HG03039 (cell line): Measurements from ENCODE around the gene GRB7.
"Not testable (repeated sequence)": the region's sequence is repeated elsewhere in the genome, so short reads cannot be mapped to it uniquely, and the experiment has no call there.

Experiments
- ATAC-seq: cut with Tn5 transposase; IDR thresholded peaks from one replicate; pipeline ENCODE4 v1.9.1; 2021; ENCODE audit warnings: mild to moderate bottlenecking, moderate library complexity; ENCODE audit not compliant: unreplicated experiment

Gene GRB7

DNA sequence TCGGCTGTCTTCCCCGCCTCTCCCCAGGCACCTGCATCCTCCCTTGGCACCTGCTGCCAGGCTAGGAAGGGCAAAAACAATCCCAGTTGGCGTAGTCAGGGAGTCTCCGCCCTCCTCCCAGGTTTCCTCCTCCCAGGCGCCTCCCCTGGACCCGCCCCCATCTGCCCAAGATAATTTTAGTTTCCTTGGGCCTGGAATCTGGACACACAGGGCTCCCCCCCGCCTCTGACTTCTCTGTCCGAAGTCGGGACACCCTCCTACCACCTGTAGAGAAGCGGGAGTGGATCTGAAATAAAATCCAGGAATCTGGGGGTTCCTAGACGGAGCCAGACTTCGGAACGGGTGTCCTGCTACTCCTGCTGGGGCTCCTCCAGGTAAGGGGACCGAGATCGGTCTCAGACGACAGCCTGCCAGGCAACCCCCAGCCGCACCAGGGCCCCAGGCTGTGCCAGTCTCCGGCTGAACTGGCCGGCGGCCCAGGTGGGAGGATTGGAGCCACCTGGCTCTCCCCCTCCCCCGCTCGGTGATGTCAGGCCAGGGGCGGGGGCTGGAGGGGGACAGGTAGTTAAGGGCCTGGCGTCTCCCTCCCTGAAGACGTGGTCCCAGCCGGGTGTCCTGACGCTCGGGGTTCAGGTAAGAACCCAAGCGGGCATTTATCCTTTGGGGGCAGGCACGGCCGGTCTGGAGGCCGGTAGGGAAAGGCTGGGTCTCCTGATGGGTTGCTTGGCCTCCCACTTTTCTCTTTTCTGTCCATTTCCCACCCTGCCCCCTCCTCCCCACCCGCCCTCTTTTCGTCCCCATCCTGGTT is at the start of gene GRB7:
Gene GRB7 (plus strand): TSS at position 179 of the 808 bp plus-strand sequence. CDS start 4,364 bp downstream, outside the sequence.
- no peak for ATAC-seq

DNA sequence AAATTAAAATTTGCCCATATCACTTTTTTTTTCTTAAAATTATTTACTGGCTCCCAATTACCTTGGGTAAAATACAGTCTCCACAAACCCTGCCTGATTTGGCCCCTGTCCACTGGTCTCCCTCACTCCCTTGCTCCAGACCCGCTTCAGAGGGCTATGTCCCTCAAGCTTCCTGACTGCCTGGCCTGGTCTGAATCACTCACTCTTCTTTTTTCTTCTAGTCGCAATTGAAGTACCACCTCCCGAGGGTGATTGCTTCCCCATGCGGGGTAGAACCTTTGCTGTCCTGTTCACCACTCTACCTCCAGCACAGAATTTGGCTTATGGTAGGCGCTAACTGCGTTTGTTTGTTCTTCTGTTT is 49.3 kb upstream of the GRB7 start:
- ATAC-seq = no peak

- ATAC-seq = no peak
These were observed 48.8 kb upstream of the GRB7 start for GRCh38 chr17:39688945-39689344.

DNA sequence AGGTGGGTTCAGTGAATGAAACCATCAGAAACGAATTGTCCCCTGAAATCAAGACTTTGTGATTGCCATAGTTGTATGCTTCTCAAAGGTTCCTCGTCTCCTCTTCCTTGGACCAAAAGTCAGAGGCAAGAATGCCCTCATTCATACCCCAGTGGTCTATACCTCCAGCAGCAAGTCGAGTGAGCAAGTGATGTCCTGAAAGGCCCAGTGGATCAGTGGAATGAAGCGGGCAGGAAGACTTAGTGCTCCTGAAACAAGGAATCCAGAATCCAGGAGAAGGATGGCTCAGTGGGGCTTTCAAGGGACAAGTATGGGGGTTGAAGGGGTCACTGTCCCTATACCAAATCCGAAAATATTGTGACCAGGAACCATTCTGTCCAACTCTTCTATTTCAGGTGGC is 43.1 kb upstream of the GRB7 start:
- no peak for ATAC-seq

GRCh38 chr17:39695089-39695474 is 42.7 kb upstream of the GRB7 start:
- no peak for ATAC-seq

GRCh38 chr17:39696731-39697130 is 41.0 kb upstream of the GRB7 start:
- no peak for ATAC-seq

GRCh38 chr17:39697961-39698360 is 39.8 kb upstream of the GRB7 start:
- no peak for ATAC-seq

DNA sequence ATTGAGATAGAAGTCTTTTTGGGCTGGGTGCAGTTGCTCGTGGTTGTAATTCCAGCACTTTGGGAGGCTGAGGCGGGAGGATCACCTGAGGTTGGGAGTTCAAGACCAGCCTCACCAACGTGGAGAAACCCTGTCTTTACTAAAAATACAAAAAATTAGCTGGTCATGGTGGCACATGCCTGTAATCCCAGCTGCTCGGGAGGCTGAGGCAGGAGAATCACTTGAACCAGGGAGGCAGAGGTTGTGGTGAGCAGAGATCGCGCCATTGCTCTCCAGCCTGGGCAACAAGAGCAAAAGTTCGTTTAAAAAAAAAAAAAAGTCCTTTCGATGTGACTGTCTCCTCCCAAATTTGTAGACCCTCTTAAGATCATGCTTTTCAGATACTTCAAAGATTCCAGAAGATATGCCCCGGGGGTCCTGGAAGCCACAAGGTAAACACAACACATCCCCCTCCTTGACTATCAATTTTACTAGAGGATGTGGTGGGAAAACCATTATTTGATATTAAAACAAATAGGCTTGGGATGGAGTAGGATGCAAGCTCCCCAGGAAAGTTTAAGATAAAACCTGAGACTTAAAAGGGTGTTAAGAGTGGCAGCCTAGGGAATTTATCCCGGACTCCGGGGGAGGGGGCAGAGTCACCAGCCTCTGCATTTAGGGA is 38.5 kb upstream of the GRB7 start:
- ATAC-seq = not testable (repeated sequence)

DNA sequence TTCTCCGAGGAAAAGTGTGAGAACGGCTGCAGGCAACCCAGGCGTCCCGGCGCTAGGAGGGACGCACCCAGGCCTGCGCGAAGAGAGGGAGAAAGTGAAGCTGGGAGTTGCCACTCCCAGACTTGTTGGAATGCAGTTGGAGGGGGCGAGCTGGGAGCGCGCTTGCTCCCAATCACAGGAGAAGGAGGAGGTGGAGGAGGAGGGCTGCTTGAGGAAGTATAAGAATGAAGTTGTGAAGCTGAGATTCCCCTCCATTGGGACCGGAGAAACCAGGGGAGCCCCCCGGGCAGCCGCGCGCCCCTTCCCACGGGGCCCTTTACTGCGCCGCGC is 38.0 kb upstream of the GRB7 start, which contains the start of gene ERBB2:
Gene ERBB2 (plus strand): TSS at position 247 of the 330 bp plus-strand sequence. CDS start 175 bp downstream, outside the sequence.
- no peak for ATAC-seq

DNA sequence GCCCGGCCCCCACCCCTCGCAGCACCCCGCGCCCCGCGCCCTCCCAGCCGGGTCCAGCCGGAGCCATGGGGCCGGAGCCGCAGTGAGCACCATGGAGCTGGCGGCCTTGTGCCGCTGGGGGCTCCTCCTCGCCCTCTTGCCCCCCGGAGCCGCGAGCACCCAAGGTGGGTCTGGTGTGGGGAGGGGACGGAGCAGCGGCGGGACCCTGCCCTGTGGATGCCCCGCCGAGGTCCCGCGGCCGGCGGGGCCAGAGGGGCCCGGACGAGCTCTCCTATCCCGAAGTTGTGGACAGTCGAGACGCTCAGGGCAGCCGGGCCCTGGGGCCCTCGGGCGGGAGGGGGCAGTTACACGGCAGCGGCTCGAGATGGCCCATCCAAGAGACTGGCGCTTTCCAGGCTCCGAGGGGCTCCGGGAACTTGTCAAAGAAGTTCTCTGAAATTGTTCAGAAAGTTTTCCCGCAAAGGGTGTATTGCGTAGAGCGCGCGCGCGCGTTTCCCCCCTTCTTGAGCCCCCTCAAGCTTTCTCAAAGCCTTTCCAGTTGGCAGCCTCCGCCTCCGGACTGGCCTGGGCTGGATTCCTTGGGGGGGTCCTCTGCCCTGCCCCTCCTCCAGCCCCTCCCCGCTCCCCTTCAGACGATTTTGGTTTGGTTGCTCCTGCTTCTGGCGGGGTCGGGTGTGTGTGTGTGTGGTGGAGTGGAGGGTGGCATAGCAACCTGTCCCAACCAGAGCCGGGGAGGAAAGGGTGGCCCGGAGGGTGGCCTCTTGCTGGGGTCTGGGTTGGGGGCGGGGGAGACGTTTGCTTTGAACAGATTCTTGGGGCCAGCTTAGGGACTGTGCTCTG is 37.4 kb upstream of the GRB7 start:
- no peak for ATAC-seq

DNA sequence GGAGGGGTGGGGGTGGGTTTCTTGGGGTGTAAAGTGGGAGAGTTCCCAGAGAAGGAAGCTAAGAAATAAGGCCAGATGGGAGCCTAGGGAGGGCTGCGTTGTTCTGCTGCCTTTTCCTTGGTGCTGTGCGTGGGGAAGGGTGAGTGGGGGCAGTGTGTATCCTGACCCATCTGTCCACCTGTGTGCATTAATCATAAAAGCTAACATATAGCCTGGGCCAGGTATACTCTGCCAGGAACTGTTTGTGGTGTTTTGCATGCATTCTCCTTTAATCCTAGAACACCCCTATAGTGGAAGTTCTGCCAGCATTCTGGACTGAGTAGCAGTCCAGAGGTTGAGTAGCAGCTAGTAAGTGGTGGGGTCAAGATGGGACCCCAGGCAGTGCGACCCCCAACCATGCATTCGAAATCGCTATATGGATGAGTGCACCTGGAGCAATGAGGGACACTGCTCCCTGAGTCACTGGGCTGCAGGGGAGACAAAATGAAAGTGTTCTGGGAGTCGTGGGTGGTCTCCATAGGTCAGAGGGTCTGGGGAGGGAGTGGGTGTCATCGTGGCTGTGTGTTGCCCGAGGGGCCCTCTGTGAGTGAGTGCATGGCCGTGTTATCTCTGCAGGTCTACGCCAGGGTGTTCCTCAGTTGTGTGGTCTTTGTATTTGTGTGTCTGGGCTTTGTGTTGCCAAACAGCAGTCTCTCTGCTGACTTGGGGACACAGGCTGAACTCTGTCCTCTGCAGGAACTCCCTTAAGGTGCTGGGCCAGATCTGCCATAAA is 36.5 kb upstream of the GRB7 start:
- ATAC-seq = no peak

- ATAC-seq = no peak
These were observed 35.8 kb upstream of the GRB7 start for GRCh38 chr17:39701784-39702422.

- no peak for ATAC-seq
These were observed 34.5 kb upstream of the GRB7 start for GRCh38 chr17:39702901-39703893.

DNA sequence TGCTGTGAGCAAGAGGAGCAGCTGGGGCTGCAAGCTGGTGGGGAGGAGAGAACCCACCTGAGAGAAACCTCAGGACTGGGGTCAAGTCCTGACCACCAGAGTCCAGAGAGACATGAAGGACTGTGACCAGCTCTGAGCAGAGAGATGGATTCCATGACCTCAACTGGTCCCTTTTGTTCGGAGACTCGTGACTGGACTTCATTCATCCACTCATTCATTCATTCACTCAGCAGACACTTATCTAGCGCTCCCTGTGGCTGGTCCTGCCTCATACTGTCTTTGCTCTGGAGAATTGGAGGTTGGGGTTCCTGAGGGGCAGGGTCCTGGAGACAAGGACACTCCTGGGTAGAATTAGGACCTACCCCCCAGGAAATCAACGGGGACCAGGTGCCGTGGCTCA is 33.8 kb upstream of the GRB7 start:
- ATAC-seq = no peak

- no peak for ATAC-seq
These were observed 32.8 kb upstream of the GRB7 start for GRCh38 chr17:39704821-39705551.

DNA sequence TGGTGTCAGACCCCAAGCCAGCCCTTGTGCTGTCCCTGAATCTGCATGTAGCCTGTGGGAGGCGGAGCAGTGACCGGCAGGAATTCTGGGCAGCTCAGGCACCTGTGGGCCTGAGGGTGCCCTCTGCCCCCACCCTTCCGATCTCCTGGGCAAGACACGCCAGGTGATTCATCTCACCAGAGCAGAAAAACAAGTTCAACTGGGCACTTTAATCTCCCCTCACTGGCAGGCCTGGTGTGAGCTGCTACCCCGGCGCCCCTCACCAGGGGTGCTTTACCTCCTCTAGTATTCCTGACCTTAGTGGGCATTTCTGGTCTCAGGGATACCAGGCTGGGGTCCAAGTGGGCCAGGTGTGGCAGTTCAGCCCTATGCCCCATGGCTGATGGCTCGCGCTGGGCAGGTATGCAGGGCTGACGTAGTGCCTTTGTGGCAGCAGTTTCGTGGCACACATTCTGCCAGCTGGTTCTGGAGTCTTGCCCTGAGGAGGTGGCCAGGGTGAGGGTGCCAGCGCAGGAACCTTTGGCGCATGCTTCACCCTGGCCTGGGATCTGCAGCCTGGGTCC is 31.9 kb upstream of the GRB7 start:
- ATAC-seq = no peak

GRCh38 chr17:39706383-39706782 is 31.4 kb upstream of the GRB7 start:
- no peak for ATAC-seq

- no peak for ATAC-seq
These were observed 30.8 kb upstream of the GRB7 start for GRCh38 chr17:39706921-39707337.
